ENCODE measurements around the gene MYH15. TPM values are rescaled to one million over a fixed set of nuclear protein-coding genes. Genes with fewer than 3 reads are reported as not detected.

The MYH15 gene
- total RNA-seq, result under 1 TPM; 0.42 to 0.65 TPM
- long read RNA-seq, result 0 reads

- intact Hi-C loops (cut with DNase I), result no loop called here
- no peak for DNase-seq
- ATAC-seq, result no peak
Measured at GRCh38 chr3:108510496-108510895, at the start of gene MYH15. Gene MYH15, minus strand, starts transcription at chr3:108510596. Its CDS starts 66 bp downstream, at chr3:108510530.

GRCh38 chr3:108555966-108556581 lies 45.7 kb upstream of the MYH15 start:
- intact Hi-C loops (cut with DNase I), result no loop called here

GRCh38 chr3:108554913-108555571 lies 44.6 kb upstream of the MYH15 start:
- no peak for DNase-seq
- intact Hi-C loops (cut with DNase I), result loop anchor here in 1 of 2 donors (5.0 kb wide), 1 partner anchor 63 kb away; no protein-coding TSS in a partner anchor
- ATAC-seq, result no peak

More at GRCh38 chr3:108555966-108556581, 45.7 kb upstream of the MYH15 start:
- ATAC-seq, result no peak
- DNase-seq, result no peak

- intact Hi-C loops (cut with DNase I), result loop anchor here in 1 of 2 donors (5.0 kb wide), 1 partner anchor 62 kb away; no protein-coding TSS in a partner anchor
Measured at GRCh38 chr3:108554229-108554628, 43.8 kb upstream of the MYH15 start.

GRCh38 chr3:108552267-108553159 lies 42.1 kb upstream of the MYH15 start:
- no peak for DNase-seq
- peak; percentile 65 to 76 for ATAC-seq
- intact Hi-C loops (cut with DNase I), result loop anchor here (1.0 to 5.0 kb wide), 2 partner anchors 60 to 63 kb away; no protein-coding TSS in a partner anchor

More at GRCh38 chr3:108554229-108554628, 43.8 kb upstream of the MYH15 start:
- DNase-seq, result no peak
- no peak for ATAC-seq

- ATAC-seq, result no peak
- no peak for DNase-seq
- intact Hi-C loops (cut with DNase I), result no loop called here
Measured at GRCh38 chr3:108548886-108549285, 38.5 kb upstream of the MYH15 start.

GRCh38 chr3:108548304-108548703 lies 37.9 kb upstream of the MYH15 start:
- intact Hi-C loops (cut with DNase I), result no loop called here
- ATAC-seq (no peak), DNase-seq (no peak)

GRCh38 chr3:108546692-108547091 lies 36.3 kb upstream of the MYH15 start:
- ATAC-seq (no peak), DNase-seq (no peak)
- intact Hi-C loops (cut with DNase I), result no loop called here

GRCh38 chr3:108546247-108546646 lies 35.9 kb upstream of the MYH15 start:
- intact Hi-C loops (cut with DNase I), result no loop called here
- no peak for DNase-seq
- no peak for ATAC-seq

- ATAC-seq (no peak), DNase-seq (no peak)
- intact Hi-C loops (cut with DNase I), result no loop called here
Measured at GRCh38 chr3:108538083-108538482, 27.7 kb upstream of the MYH15 start.

- ATAC-seq (peak; percentile 65 to 86), DNase-seq (no peak)
Measured at GRCh38 chr3:108528459-108529252, 18.3 kb upstream of the MYH15 start.

GRCh38 chr3:108527817-108528216 lies 17.4 kb upstream of the MYH15 start:
- DNase-seq (no peak), ATAC-seq (no peak)
- intact Hi-C loops (cut with DNase I), result loop anchor here in 1 of 2 donors (5.0 kb wide), 1 partner anchor 926 kb away; no protein-coding TSS in a partner anchor

More at GRCh38 chr3:108528459-108529252, 18.3 kb upstream of the MYH15 start:
- intact Hi-C loops (cut with DNase I), result loop anchor here in 1 of 2 donors (5.0 kb wide), 1 partner anchor 926 kb away; no protein-coding TSS in a partner anchor

- intact Hi-C loops (cut with DNase I), result loop anchor here in 1 of 2 donors (5.0 kb wide), 1 partner anchor 925 kb away; no protein-coding TSS in a partner anchor
- ATAC-seq (peak in 1 of 2 donors; percentile 21), DNase-seq (no peak)
Measured at GRCh38 chr3:108527109-108527508, 16.7 kb upstream of the MYH15 start.

GRCh38 chr3:108525971-108526370 lies 15.6 kb upstream of the MYH15 start:
- ATAC-seq, result no peak
- intact Hi-C loops (cut with DNase I), result loop anchor here in 1 of 2 donors (5.0 kb wide), 1 partner anchor 924 kb away; no protein-coding TSS in a partner anchor

GRCh38 chr3:108525256-108525655 lies 14.9 kb upstream of the MYH15 start:
- DNase-seq, result no peak
- ATAC-seq, result no peak
- intact Hi-C loops (cut with DNase I), result loop anchor here in 1 of 2 donors (5.0 kb wide), 1 partner anchor 923 kb away; no protein-coding TSS in a partner anchor

More at GRCh38 chr3:108525971-108526370, 15.6 kb upstream of the MYH15 start:
- no peak for DNase-seq

GRCh38 chr3:108524537-108524936 lies 14.1 kb upstream of the MYH15 start:
- intact Hi-C loops (cut with DNase I), result no loop called here
- peak; percentile 19 to 20 for ATAC-seq
- no peak for DNase-seq

- ATAC-seq (no peak), DNase-seq (no peak)
- intact Hi-C loops (cut with DNase I), result no loop called here
Measured at GRCh38 chr3:108518895-108519294, 8.5 kb upstream of the MYH15 start.

- DNase-seq (no peak), ATAC-seq (no peak)
- intact Hi-C loops (cut with DNase I), result loop anchor here in 1 of 2 donors (1.0 kb wide), 1 partner anchor 17 kb away; no protein-coding TSS in a partner anchor
Measured at GRCh38 chr3:108516881-108517280, 6.5 kb upstream of the MYH15 start.
